ENCODE data around the gene FETUB.
"Not testable (repeated sequence)": the region's sequence is repeated elsewhere in the genome, so short reads cannot be mapped to it uniquely, and the experiment has no call there.

FETUB gene

DNA sequence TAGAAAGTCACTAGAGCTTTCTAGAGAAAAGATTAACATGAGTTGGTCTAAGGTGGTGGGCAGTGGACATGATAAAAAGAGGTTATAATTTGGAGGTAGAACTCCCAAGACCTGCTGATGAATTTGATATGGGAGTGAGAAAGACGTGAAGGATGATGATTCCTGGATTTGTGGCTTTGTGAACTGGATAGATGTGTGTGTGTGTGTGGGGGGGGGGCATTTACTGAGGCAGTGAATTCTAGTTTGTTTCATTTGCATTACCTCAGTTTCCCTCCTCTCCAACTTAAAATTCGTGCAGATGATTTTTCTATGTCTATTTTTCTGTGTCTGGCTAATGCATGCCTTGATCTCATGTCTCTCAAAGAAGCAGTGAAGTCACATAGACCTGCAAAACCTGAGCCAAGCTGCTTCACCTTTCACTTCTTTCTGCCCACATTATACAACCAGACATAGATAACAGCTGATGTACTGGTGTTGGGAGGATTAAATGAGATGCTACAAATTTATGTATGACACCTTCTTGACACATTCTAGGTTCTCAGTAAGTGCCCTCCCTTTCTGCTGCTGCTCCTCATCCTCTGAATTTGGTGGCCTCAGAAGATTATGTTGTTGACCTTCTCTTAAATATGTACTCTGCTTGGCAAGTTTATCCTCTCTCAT, 17.4 kb upstream of the FETUB start:
- Histone ChIP-seq H3K4me1 (ENCODE audit: control insufficient read depth, insufficient read depth, low read length) (no peaks in the 10 kb centered on the region), H3K36me3 (ENCODE audit: control insufficient read depth, insufficient read depth, low read length) (no peaks in the 10 kb centered on the region), H3K27me3 (ENCODE audit: control insufficient read depth, insufficient read depth, low read length, poor library complexity, severe bottlenecking) (peaks cover 7% of the 10 kb centered on the region), H3K9me3 (ENCODE audit: control insufficient read depth, low read length) (no peaks in the 10 kb centered on the region), H3K4me3 (ENCODE audit: insufficient read depth, low read depth, low read length) (no peak overlapping the region), H3K27ac (ENCODE audit: insufficient read depth, low read depth, low read length, poor library complexity, severe bottlenecking) (no peak overlapping the region)
- WGBS, 2 experiments, result 55 to 63% methylated on average over 2 of the region's 2 CpGs

DNA sequence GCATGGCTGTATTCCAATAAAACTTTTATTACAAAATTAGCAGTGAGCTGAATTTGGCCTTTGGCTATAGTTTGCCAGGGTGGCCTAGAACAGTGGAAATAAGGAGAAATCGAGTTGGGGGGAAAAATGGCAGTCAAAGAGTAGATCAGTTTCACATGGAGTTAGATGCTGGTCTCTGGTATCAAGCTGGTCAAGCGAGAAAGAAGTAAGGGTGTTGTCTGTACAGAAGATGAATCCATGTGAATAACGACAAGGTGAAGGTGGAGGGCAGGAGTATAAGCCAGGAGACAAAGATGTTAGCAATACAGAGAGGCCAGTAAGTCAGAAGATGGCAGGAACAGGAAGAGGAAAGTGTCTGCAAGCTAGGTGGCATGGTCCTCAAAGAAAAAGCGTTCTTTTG, 15.6 kb upstream of the FETUB start:
- H3K27me3 ChIP-seq (ENCODE audit: control insufficient read depth, insufficient read depth, low read length, poor library complexity, severe bottlenecking), result no peaks in the 10 kb centered on the region
- no peaks in the 10 kb centered on the region for H3K36me3 ChIP-seq (ENCODE audit: control insufficient read depth, insufficient read depth, low read length)
- H3K4me1 ChIP-seq (ENCODE audit: control insufficient read depth, insufficient read depth, low read length), result no peaks in the 10 kb centered on the region
- no peak overlapping the region for H3K27ac ChIP-seq (ENCODE audit: insufficient read depth, low read depth, low read length, poor library complexity, severe bottlenecking)
- no peaks in the 10 kb centered on the region for H3K9me3 ChIP-seq (ENCODE audit: control insufficient read depth, low read length)
- WGBS, 2 experiments, result 92 to 94% methylated on average over 4 of the region's 4 CpGs
- H3K4me3 ChIP-seq (ENCODE audit: insufficient read depth, low read depth, low read length), result no peak overlapping the region

DNA sequence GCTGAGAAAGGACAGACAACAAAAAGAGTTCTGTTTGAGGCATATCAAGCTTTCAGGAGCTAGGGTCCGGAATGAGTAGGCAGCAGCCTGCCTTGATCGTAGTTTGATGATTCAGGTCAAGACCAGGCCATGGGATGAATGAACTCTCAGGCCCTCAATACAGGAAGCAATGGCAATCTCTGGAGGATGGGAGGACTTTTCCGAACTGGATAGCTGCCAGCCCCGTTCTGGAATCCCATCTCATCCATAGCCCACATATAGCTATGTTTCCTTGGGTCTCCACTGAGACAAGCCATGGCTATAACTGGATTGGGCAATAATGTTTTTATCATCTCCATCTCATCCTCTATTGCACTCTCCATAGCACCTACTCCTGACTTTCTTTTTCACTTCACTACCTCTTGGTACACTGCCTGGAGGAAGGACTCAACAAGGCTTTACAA, 14.6 kb upstream of the FETUB start:
- Histone ChIP-seq H3K9me3 (ENCODE audit: control insufficient read depth, low read length) (no peaks in the 10 kb centered on the region), H3K27me3 (ENCODE audit: control insufficient read depth, insufficient read depth, low read length, poor library complexity, severe bottlenecking) (no peaks in the 10 kb centered on the region), H3K27ac (ENCODE audit: insufficient read depth, low read depth, low read length, poor library complexity, severe bottlenecking) (no peak overlapping the region), H3K4me3 (ENCODE audit: insufficient read depth, low read depth, low read length) (no peak overlapping the region), H3K4me1 (ENCODE audit: control insufficient read depth, insufficient read depth, low read length) (no peaks in the 10 kb centered on the region), H3K36me3 (ENCODE audit: control insufficient read depth, insufficient read depth, low read length) (no peaks in the 10 kb centered on the region)
- 94 to 96% methylated on average over 4 of the region's 4 CpGs for whole genome bisulfite sequencing, 2 experiments

DNA sequence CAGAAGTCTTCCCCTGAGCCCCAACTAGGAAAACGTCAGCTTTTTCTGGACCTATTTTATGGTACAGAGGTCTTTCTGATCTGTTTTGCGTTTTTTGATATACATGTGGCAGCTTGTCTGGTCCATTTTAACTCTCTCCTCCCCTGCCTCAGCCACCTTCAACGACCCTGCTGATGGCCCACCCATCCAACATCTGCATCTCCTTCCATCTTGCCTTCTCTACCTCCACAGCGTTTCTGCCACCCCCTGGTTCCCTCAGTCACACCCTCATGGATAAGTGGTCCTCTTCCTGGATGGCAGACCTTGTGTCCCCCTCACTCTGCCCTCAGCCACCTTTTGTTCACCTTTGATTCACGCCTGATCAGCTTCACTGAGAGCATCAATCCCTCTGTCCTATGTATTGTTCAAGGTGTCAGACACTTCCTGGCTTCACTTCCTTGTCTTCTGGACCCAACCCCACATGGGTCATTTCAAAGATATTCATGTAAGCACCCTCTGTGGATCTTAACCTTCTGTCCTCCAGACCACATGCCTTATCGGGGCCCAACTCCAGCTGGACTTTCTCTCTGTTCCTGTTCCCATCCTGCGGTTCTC, 13.8 kb upstream of the FETUB start:
- WGBS, 2 experiments, result 87 to 90% methylated on average over 7 of the region's 7 CpGs

DNA sequence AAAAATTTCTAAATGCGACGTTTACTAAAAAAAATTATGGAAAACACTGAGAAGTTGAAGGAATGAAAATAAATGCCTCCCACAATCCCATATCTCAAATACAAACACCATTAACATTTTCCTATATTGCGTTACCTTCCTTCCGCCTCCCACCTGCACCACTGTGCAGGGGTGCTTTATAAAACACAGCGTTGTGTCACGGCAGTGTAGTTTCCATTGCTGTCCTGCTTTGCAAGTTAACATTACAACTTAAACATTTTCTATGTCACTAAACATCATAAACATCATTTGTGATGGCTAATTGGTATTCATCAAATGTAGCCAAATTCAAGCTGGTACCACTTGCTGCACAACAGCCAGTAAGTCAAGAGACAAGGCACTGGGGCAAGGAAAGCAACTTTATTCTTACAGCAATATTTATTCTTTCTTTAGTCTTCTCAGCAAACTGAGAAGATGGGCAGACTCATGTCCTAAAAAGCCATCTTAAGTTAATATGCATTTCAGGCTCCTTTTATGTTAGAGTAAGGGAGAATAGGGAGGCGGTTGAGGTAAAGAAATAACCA, 12.3 kb upstream of the FETUB start:
- Histone ChIP-seq H3K4me1 (ENCODE audit: control insufficient read depth, insufficient read depth, low read length) (no peaks in the 10 kb centered on the region), H3K27me3 (ENCODE audit: control insufficient read depth, insufficient read depth, low read length, poor library complexity, severe bottlenecking) (no peaks in the 10 kb centered on the region), H3K27ac (ENCODE audit: insufficient read depth, low read depth, low read length, poor library complexity, severe bottlenecking) (no peak overlapping the region), H3K9me3 (ENCODE audit: control insufficient read depth, low read length) (no peaks in the 10 kb centered on the region), H3K4me3 (ENCODE audit: insufficient read depth, low read depth, low read length) (no peak overlapping the region), H3K36me3 (ENCODE audit: control insufficient read depth, insufficient read depth, low read length) (no peaks in the 10 kb centered on the region)
- WGBS, 2 experiments, result 96 to 98% methylated on average over 5 to 7 of the region's 7 CpGs

More for the DNA sequence above, 13.8 kb upstream of the FETUB start:
- H3K4me1 ChIP-seq (ENCODE audit: control insufficient read depth, insufficient read depth, low read length), result no peaks in the 10 kb centered on the region
- no peaks in the 10 kb centered on the region for H3K27me3 ChIP-seq (ENCODE audit: control insufficient read depth, insufficient read depth, low read length, poor library complexity, severe bottlenecking)
- no peaks in the 10 kb centered on the region for H3K9me3 ChIP-seq (ENCODE audit: control insufficient read depth, low read length)
- H3K27ac ChIP-seq (ENCODE audit: insufficient read depth, low read depth, low read length, poor library complexity, severe bottlenecking), result no peak overlapping the region
- no peak overlapping the region for H3K4me3 ChIP-seq (ENCODE audit: insufficient read depth, low read depth, low read length)
- H3K36me3 ChIP-seq (ENCODE audit: control insufficient read depth, insufficient read depth, low read length), result no peaks in the 10 kb centered on the region

DNA sequence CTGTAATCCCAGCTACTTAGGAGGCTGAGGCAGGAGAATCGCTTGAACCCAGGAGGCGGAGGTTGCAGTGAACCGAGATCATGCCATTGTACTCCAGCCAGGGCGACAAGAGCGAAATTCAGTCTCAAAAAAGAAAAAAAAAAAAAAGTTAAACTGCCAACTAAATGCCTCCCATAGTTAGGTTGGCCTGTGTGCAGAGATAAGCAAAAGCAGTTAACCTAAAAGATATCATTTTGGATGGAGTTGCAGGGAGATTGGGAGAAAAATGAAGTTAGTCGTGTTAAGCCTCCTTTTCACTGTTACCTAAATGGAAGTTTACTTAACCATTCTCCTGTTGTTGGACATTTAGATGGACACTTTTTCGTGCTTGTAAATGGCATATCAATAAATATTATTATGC, 11.4 kb upstream of the FETUB start:
- Histone ChIP-seq H3K4me1 (ENCODE audit: control insufficient read depth, insufficient read depth, low read length) (no peaks in the 10 kb centered on the region), H3K27me3 (ENCODE audit: control insufficient read depth, insufficient read depth, low read length, poor library complexity, severe bottlenecking) (no peaks in the 10 kb centered on the region), H3K27ac (ENCODE audit: insufficient read depth, low read depth, low read length, poor library complexity, severe bottlenecking) (no peak overlapping the region), H3K36me3 (ENCODE audit: control insufficient read depth, insufficient read depth, low read length) (no peaks in the 10 kb centered on the region), H3K4me3 (ENCODE audit: insufficient read depth, low read depth, low read length) (no peak overlapping the region), H3K9me3 (ENCODE audit: control insufficient read depth, low read length) (no peaks in the 10 kb centered on the region)
- 93 to 97% methylated on average over 6 of the region's 7 CpGs for WGBS, 2 experiments

DNA sequence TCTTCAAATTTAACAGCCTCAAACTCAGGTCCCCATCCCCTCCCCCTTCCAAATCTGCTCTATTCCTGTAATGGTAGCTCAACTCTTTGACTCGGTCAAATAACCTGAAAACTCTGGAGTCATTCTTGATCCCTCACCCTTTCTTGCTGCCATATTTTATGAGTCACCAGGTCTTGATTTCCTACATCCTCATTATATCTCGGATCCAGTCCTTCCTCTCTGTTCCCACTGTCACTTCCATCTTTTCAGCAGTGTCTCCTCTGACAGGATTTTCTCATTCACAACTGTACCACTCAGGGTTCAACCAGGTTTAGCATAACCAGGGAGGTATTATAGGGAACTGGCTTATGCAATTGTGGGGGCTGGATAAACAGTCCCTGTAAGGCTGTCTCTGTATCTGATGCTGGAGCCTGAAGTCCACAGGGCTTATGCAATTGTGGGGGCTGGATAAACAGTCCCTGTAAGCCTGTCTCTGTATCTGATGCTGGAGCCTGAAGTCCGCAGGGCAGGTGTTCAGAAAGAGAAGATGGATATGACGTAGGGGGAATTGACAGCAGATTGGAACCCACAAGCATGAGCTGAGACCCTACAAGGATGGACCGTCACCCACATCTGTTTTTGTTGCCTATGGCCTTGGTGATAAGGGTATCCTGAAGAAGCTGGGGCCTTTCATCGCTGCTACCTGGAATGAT, 9.1 kb upstream of the FETUB start:
- Histone ChIP-seq H3K4me1 (ENCODE audit: control insufficient read depth, insufficient read depth, low read length) (no peaks in the 10 kb centered on the region), H3K27me3 (ENCODE audit: control insufficient read depth, insufficient read depth, low read length, poor library complexity, severe bottlenecking) (no peaks in the 10 kb centered on the region), H3K27ac (ENCODE audit: insufficient read depth, low read depth, low read length, poor library complexity, severe bottlenecking) (no peak overlapping the region), H3K4me3 (ENCODE audit: insufficient read depth, low read depth, low read length) (no peak overlapping the region), H3K9me3 (ENCODE audit: control insufficient read depth, low read length) (no peaks in the 10 kb centered on the region), H3K36me3 (ENCODE audit: control insufficient read depth, insufficient read depth, low read length) (no peaks in the 10 kb centered on the region)
- WGBS, 2 experiments, result 92 to 93% methylated on average over 6 of the region's 6 CpGs

DNA sequence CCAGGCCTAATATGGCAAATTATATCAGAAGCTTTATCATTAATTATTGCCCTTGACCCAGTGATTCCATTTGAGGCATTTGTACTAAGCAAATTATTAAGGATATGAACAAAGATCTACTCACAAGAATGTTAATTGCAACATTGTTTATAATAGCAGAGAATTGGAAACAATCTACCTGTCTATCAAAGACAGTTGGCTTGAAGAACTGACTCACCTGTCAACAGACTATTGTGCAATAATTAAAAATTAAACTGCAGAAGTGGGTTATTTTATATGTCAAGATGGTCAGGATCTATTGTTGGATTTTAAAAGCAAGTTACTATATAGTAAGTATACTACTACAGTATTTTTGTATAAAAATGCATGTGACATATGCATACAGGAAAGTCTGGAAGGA, 6.7 kb upstream of the FETUB start:
- H3K9me3 ChIP-seq (ENCODE audit: control insufficient read depth, low read length), result no peaks in the 10 kb centered on the region
- no peaks in the 10 kb centered on the region for H3K4me1 ChIP-seq (ENCODE audit: control insufficient read depth, insufficient read depth, low read length)
- H3K36me3 ChIP-seq (ENCODE audit: control insufficient read depth, insufficient read depth, low read length), result no peaks in the 10 kb centered on the region
- no peaks in the 10 kb centered on the region for H3K27me3 ChIP-seq (ENCODE audit: control insufficient read depth, insufficient read depth, low read length, poor library complexity, severe bottlenecking)
- H3K27ac ChIP-seq (ENCODE audit: insufficient read depth, low read depth, low read length, poor library complexity, severe bottlenecking), result no peak overlapping the region
- H3K4me3 ChIP-seq (ENCODE audit: insufficient read depth, low read depth, low read length), result no peak overlapping the region

DNA sequence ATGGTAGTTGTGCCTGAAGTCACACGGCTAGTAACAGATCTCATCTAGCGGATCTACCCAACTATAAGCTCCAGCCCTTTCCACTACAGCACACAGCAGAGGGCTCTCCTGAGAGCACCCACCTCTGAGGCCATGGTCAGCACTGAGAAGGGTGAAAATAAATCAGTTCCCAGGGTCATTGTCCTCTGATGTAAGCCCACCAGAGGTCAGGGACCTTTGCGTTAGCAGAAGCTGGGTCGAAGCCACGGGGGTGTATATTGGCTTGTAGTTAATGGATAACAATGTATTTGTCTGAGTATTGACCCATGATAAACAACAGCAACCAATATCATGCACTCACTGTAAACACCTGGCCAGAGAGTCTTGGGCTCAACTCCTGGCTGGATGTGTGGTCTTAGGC, 6.0 kb upstream of the FETUB start:
- not testable (repeated sequence) for H3K9me3 ChIP-seq (ENCODE audit: control insufficient read depth, low read length); H3K27ac ChIP-seq (ENCODE audit: insufficient read depth, low read depth, low read length, poor library complexity, severe bottlenecking); H3K4me3 ChIP-seq (ENCODE audit: insufficient read depth, low read depth, low read length); H3K36me3 ChIP-seq (ENCODE audit: control insufficient read depth, insufficient read depth, low read length); H3K27me3 ChIP-seq (ENCODE audit: control insufficient read depth, insufficient read depth, low read length, poor library complexity, severe bottlenecking); H3K4me1 ChIP-seq (ENCODE audit: control insufficient read depth, insufficient read depth, low read length)
- WGBS, 2 experiments, result 93 to 100% methylated on average over 1 to 5 of the region's 5 CpGs

DNA sequence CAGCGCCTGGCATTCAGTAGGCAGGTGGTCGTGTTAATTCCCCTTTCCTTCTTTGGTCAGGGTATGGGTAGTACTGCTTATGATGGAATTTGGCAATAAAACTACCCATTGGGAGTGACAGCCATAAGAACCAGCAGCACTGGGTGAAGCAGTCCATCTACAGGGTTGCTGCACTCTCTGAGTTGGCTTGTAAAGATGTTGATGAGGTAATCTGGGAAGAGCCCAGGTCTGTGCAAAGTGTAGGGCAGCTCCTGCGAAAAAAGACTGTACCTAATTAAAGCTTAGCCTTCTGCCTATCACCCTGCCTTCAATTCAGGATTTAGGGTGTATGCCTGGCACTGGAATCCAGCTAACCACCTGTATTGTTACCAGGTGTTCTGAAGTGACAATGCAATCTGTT, 4.7 kb upstream of the FETUB start:
- WGBS, 2 experiments, result 95 to 97% methylated on average over 3 of the region's 3 CpGs
- Histone ChIP-seq H3K4me1 (ENCODE audit: control insufficient read depth, insufficient read depth, low read length) (peaks cover under 1% of the 10 kb centered on the region), H3K9me3 (ENCODE audit: control insufficient read depth, low read length) (no peaks in the 10 kb centered on the region), H3K27me3 (ENCODE audit: control insufficient read depth, insufficient read depth, low read length, poor library complexity, severe bottlenecking) (no peaks in the 10 kb centered on the region), H3K36me3 (ENCODE audit: control insufficient read depth, insufficient read depth, low read length) (no peaks in the 10 kb centered on the region), H3K27ac (ENCODE audit: insufficient read depth, low read depth, low read length, poor library complexity, severe bottlenecking) (no peak overlapping the region), H3K4me3 (ENCODE audit: insufficient read depth, low read depth, low read length) (no peak overlapping the region)
